ENCODE results near the gene DBN1. TPM values are rescaled to one million over a fixed set of nuclear protein-coding genes. Genes with fewer than 3 reads are reported as not detected.

DBN1 gene
- polyA plus RNA-seq, 4 donors: 1.6 to 32.0 (median 14.2) TPM

DNA sequence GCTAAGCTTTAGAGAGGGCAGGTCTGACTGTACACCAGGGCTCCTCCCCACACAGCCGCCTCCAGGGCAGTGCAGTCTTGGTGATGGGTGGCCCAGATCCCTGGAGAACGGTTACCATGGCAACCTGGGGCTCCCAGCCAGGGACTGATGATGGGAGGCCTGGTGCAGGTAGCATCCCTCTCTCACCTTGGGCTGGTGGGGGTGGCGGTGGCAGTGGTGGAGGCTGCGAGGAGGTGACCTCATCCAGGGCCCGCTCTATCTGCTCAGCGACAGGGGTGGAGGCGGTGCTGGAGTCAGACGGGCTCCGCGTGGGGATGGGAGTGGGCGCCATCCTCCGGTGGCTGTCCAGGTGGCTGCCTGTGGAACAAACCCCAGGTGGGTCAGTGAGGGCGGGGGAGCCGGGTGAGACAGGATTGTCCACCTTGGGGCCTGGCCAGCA, 14.5 kb downstream of the DBN1 start:
- H3K27me3 ChIP-seq (ENCODE audit: control insufficient read depth in 3 of 3, insufficient read depth in 3 of 3, low read length in 3 of 3): no peaks in the 10 kb centered on the region
- no peak for FAIRE-seq
- H3K27ac ChIP-seq (ENCODE audit: low read depth in 1 of 3, low read length in 2 of 3): no peak overlapping the region
- WGBS, 3 donors: 89 to 91% (median 89%) methylated on average over 14 of the region's 14 CpGs
- H3K9me3 ChIP-seq (ENCODE audit: control insufficient read depth in 2 of 2, insufficient read depth in 1 of 2, low read depth in 1 of 2, low read length in 1 of 2): no peaks in the 10 kb centered on the region
- H3K4me1 ChIP-seq (ENCODE audit: control insufficient read depth in 3 of 3, insufficient read depth in 2 of 3, low read depth in 1 of 3, low read length in 2 of 3): peaks cover 0 to 12% (median 0%) of the 10 kb centered on the region in 3 donors
- H3K4me3 ChIP-seq (ENCODE audit: low read depth in 1 of 3, low read length in 3 of 3): no peak overlapping the region
- H3K36me3 ChIP-seq (ENCODE audit: control insufficient read depth in 3 of 3, insufficient read depth in 2 of 3, low read depth in 1 of 3, low read length in 3 of 3): peaks cover 0 to 52% (median 0%) of the 10 kb centered on the region in 3 donors
- DNase-seq: no peak

DNA sequence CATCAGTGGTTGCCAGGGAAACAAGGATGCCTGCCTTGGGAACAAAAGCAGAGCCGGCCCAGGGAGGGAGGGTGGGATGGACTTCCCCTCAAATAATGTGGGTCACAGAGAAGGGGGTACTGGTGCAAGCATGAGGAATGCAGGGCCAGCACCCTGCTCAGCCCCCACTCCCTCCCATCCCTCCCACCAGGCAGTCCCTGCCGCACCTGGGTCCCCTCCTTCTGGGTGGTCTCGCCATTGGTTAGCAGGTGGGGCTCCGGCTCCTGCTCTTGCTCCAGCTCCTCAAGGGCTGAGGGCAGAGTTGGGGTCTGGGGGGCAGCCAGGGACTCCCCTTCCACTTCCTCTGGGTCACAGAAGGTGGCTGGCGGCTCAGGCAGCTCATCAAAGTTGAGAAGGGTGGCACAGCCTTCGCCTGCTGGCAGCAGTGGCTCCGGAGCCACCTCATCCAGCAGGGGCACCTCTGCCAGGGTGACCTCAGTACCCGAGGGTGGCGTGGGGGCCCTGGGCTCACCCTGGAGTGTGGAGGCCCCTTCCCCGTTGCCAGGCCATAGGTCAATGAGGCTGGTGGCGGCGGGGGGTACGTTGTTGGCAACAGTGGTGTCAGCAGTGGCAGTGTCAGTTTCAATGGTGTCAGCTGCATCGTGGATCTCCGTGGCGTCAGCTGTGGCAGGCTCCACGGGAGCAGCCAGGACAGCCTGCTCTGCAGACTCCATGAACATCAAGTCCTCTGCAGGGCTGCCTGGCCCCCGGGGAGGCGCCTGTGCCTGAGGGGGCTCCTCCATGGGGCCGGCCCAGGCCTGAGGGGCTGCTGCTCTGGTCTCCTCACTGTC, 15.4 kb downstream of the DBN1 start:
- H3K27ac ChIP-seq (ENCODE audit: low read depth in 1 of 3, low read length in 2 of 3): peak overlapping the region in 1 of 3 donors; percentile 48
- peaks cover 0 to 4% (median 0%) of the 10 kb centered on the region in 3 donors for H3K27me3 ChIP-seq (ENCODE audit: control insufficient read depth in 3 of 3, insufficient read depth in 3 of 3, low read length in 3 of 3)
- DNase-seq (no peak), FAIRE-seq (no peak)
- 78 to 89% (median 85%) methylated on average over 18 to 20 of the region's 20 CpGs for WGBS, 3 donors
- H3K9me3 ChIP-seq (ENCODE audit: control insufficient read depth in 2 of 2, insufficient read depth in 1 of 2, low read depth in 1 of 2, low read length in 1 of 2): no peaks in the 10 kb centered on the region
- H3K36me3 ChIP-seq (ENCODE audit: control insufficient read depth in 3 of 3, insufficient read depth in 2 of 3, low read depth in 1 of 3, low read length in 3 of 3): peaks cover 0 to 52% (median 0%) of the 10 kb centered on the region in 3 donors
- peaks cover 0 to 17% (median 0%) of the 10 kb centered on the region in 3 donors for H3K4me1 ChIP-seq (ENCODE audit: control insufficient read depth in 3 of 3, insufficient read depth in 2 of 3, low read depth in 1 of 3, low read length in 2 of 3)
- H3K4me3 ChIP-seq (ENCODE audit: low read depth in 1 of 3, low read length in 3 of 3): no peak overlapping the region

DNA sequence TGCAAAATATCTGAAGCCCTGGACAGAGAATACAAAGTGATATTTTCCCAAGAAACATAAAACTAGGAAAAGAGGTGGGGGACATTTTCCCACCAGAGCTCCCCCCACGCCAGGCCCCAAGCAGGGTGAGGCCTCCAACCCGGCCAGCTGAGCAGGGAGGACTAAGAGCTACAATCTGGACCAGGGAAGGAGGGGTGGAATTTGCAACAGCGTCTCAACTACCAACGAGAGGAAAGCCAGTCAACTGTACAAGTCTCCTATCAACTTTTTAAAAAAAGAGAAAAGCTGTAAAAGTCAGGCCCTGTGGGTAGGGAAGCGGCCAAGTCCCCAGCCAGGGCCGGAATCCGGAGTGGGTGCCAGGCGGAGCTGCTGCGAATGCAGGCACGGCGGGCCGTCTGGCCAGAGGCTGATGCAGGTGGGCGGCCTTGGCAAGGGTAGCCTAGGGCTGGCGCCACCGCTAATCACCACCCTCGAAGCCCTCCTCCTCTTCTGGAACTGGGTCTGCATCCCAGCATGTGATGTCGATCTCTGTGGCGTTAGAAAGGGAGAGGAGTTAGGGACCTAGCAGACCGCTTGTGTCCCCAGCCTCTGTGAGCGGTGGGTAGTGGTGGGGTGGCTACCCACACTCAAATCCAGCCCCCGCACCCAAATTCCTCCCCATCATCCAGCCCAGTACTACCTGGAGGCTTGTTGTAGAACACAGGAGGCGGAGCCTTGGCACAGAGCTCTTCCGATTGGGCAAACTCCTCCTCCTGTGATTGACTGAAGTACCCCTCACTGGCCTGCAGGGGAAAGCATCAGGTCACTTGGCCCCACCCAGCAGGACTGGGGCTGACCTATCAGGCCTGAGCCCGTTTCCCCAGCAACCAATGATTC, 16.2 kb downstream of the DBN1 start:
- H3K27me3 ChIP-seq (ENCODE audit: control insufficient read depth in 3 of 3, insufficient read depth in 3 of 3, low read length in 3 of 3): peaks cover 0 to 4% (median 0%) of the 10 kb centered on the region in 3 donors
- peaks cover 0 to 17% (median 0%) of the 10 kb centered on the region in 3 donors for H3K4me1 ChIP-seq (ENCODE audit: control insufficient read depth in 3 of 3, insufficient read depth in 2 of 3, low read depth in 1 of 3, low read length in 2 of 3)
- H3K9me3 ChIP-seq (ENCODE audit: control insufficient read depth in 2 of 2, insufficient read depth in 1 of 2, low read depth in 1 of 2, low read length in 1 of 2): no peaks in the 10 kb centered on the region
- 80 to 87% (median 81%) methylated on average over 24 of the region's 24 CpGs for WGBS, 3 donors
- peaks cover 0 to 46% (median 0%) of the 10 kb centered on the region in 3 donors for H3K36me3 ChIP-seq (ENCODE audit: control insufficient read depth in 3 of 3, insufficient read depth in 2 of 3, low read depth in 1 of 3, low read length in 3 of 3)
- no peak overlapping the region for H3K27ac ChIP-seq (ENCODE audit: low read depth in 1 of 3, low read length in 2 of 3)
- peak; percentile 81 to 85 for DNase-seq
- H3K4me3 ChIP-seq (ENCODE audit: low read depth in 1 of 3, low read length in 3 of 3): no peak overlapping the region
- FAIRE-seq: no peak

DNA sequence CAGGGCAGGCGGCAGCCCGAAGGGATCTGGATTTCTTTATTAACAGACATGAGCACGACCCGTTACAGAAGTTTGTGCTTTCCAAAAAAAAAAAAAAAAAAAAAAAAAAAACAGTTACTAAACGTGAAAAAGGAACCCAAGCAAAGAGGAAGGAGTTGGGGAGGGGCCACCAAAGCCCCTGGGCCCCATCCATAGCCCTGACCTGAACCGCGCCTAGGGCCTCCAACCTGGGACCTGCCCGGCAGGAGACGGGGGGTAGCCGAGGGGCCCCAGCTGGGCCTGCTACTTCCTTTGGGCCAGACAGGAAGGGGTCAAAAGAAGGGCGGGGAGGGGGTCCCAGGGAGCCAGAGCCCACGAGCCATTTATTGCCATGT, 16.9 kb downstream of the DBN1 start:
- Histone ChIP-seq H3K27me3 (ENCODE audit: control insufficient read depth in 3 of 3, insufficient read depth in 3 of 3, low read length in 3 of 3) (peaks cover 0 to 4% (median 0%) of the 10 kb centered on the region in 3 donors), H3K27ac (ENCODE audit: low read depth in 1 of 3, low read length in 2 of 3) (no peak overlapping the region), H3K36me3 (ENCODE audit: control insufficient read depth in 3 of 3, insufficient read depth in 2 of 3, low read depth in 1 of 3, low read length in 3 of 3) (peaks cover 0 to 43% (median 0%) of the 10 kb centered on the region in 3 donors), H3K4me1 (ENCODE audit: control insufficient read depth in 3 of 3, insufficient read depth in 2 of 3, low read depth in 1 of 3, low read length in 2 of 3) (peaks cover 0 to 17% (median 0%) of the 10 kb centered on the region in 3 donors), H3K9me3 (ENCODE audit: control insufficient read depth in 2 of 2, insufficient read depth in 1 of 2, low read depth in 1 of 2, low read length in 1 of 2) (no peaks in the 10 kb centered on the region), H3K4me3 (ENCODE audit: low read depth in 1 of 3, low read length in 3 of 3) (no peak overlapping the region)
- DNase-seq: no peak
- 27 to 33% (median 29%) methylated on average over 11 to 12 of the region's 12 CpGs for WGBS, 3 donors
- FAIRE-seq: no peak

DNA sequence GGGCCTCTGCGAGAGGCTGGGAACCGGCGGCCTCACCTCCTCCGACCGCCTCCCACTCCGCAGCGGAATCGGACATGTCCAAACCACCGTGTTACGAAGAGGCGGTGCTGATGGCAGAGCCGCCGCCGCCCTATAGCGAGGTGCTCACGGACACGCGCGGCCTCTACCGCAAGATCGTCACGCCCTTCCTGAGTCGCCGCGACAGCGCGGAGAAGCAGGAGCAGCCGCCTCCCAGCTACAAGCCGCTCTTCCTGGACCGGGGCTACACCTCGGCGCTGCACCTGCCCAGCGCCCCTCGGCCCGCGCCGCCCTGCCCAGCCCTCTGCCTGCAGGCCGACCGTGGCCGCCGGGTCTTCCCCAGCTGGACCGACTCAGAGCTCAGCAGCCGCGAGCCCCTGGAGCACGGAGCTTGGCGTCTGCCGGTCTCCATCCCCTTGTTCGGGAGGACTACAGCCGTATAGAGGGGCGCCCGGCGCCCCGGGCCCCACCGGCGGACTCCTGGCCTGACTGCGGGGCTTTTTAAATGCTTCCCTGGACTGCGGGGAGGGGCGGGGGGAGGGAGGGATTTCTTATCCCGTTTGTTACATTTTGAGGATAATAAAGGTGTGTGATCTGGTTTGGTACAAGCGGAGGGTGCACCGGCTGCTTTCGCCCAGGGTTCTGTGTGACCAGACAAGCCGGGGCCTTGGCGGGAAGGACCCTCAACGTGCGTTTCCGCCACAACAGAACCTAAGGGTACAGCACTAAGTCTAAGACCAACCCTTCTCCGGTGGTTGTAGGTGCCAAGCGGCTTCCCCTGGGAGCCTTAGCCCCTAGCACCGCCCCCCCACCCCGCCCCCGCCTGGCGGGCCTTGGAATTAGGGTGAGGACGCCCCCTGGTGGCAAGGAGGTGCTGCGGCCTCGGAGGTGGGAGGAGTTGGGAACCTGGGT, 17.5 kb downstream of the DBN1 start:
- FAIRE-seq (no peak), DNase-seq (peak; percentile 89 to 97)
- 0 to 1% (median 0%) methylated on average over 55 to 76 of the region's 76 CpGs for WGBS, 3 donors
- H3K4me1 ChIP-seq (ENCODE audit: control insufficient read depth in 3 of 3, insufficient read depth in 2 of 3, low read depth in 1 of 3, low read length in 2 of 3): peaks cover 0 to 17% (median 0%) of the 10 kb centered on the region in 3 donors
- H3K4me3 ChIP-seq (ENCODE audit: low read depth in 1 of 3, low read length in 3 of 3): peak overlapping the region; percentile 43 to 71 (median 63)
- H3K9me3 ChIP-seq (ENCODE audit: control insufficient read depth in 2 of 2, insufficient read depth in 1 of 2, low read depth in 1 of 2, low read length in 1 of 2): no peaks in the 10 kb centered on the region
- peaks cover 0 to 4% (median 0%) of the 10 kb centered on the region in 3 donors for H3K27me3 ChIP-seq (ENCODE audit: control insufficient read depth in 3 of 3, insufficient read depth in 3 of 3, low read length in 3 of 3)
- H3K27ac ChIP-seq (ENCODE audit: low read depth in 1 of 3, low read length in 2 of 3): peak overlapping the region; percentile 76 to 89 (median 77)
- H3K36me3 ChIP-seq (ENCODE audit: control insufficient read depth in 3 of 3, insufficient read depth in 2 of 3, low read depth in 1 of 3, low read length in 3 of 3): peaks cover 0 to 39% (median 0%) of the 10 kb centered on the region in 3 donors

DNA sequence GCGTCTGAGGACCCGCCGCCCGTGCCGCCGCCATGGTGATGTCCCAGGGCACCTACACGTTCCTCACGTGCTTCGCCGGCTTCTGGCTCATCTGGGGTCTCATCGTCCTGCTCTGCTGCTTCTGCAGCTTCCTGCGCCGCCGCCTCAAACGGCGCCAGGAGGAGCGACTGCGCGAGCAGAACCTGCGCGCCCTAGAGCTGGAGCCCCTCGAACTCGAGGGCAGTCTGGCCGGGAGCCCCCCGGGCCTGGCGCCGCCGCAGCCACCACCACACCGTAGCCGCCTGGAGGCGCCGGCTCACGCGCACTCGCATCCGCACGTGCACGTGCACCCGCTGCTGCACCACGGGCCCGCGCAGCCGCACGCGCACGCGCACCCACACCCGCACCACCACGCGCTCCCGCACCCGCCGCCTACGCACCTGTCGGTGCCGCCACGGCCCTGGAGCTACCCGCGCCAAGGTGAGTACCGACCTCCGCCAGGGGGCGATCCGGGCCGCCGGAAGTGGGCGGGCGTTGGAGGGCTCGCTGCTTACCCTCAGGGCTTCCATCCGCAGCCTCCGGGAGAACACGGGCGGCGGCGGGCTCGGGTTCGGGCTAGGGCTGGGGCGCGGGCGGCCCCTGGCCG, 18.3 kb downstream of the DBN1 start:
- Histone ChIP-seq H3K27me3 (ENCODE audit: control insufficient read depth in 3 of 3, insufficient read depth in 3 of 3, low read length in 3 of 3) (peaks cover 0 to 4% (median 0%) of the 10 kb centered on the region in 3 donors), H3K36me3 (ENCODE audit: control insufficient read depth in 3 of 3, insufficient read depth in 2 of 3, low read depth in 1 of 3, low read length in 3 of 3) (peaks cover 0 to 33% (median 0%) of the 10 kb centered on the region in 3 donors), H3K4me1 (ENCODE audit: control insufficient read depth in 3 of 3, insufficient read depth in 2 of 3, low read depth in 1 of 3, low read length in 2 of 3) (peaks cover 0 to 17% (median 0%) of the 10 kb centered on the region in 3 donors), H3K4me3 (ENCODE audit: low read depth in 1 of 3, low read length in 3 of 3) (peak overlapping the region; percentile 47 to 71 (median 63)), H3K9me3 (ENCODE audit: control insufficient read depth in 2 of 2, insufficient read depth in 1 of 2, low read depth in 1 of 2, low read length in 1 of 2) (no peaks in the 10 kb centered on the region), H3K27ac (ENCODE audit: low read depth in 1 of 3, low read length in 2 of 3) (peak overlapping the region; percentile 76 to 89 (median 77))
- FAIRE-seq (no peak), DNase-seq (peak; percentile 86 to 95)
- 0 to 1% (median 0%) methylated on average over 55 to 80 of the region's 80 CpGs for WGBS, 3 donors

DNA sequence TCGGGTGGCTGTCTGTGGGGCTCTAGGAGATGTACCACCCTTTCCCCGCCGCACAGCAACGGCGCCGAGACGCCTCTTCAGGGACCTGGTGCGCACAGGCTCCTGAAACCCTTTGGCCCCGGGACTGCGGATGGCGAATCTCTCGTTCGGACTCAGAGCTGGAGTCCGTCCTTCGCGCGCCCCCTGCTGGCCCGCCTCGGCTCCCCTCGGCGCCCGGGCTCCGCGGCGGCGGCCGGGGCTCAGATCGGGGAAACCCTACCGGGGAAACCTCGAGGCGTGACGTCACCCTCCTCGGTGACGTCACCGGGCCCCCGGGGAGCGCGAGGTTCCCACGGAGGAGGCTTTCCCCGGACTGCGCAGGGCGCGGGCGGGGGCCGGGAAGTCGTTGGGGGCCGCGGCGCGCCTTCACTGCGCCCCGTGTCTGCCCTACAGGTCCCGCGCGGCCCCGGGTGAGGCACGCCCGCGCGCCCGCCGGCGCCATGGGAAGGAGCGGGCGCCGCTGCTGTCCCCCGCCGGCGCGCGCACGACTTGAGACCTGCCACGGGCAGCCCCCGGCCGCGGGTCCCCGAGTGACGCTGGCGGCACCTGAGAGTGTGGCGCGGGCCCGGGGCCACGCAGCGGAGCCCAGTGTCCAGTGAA, 18.9 kb downstream of the DBN1 start:
- Histone ChIP-seq H3K36me3 (ENCODE audit: control insufficient read depth in 3 of 3, insufficient read depth in 2 of 3, low read depth in 1 of 3, low read length in 3 of 3) (peaks cover 0 to 28% (median 0%) of the 10 kb centered on the region in 3 donors), H3K27ac (ENCODE audit: low read depth in 1 of 3, low read length in 2 of 3) (peak overlapping the region; percentile 58 to 89 (median 76)), H3K27me3 (ENCODE audit: control insufficient read depth in 3 of 3, insufficient read depth in 3 of 3, low read length in 3 of 3) (peaks cover 0 to 6% (median 0%) of the 10 kb centered on the region in 3 donors), H3K4me3 (ENCODE audit: low read depth in 1 of 3, low read length in 3 of 3) (peak overlapping the region; percentile 47 to 71 (median 53)), H3K4me1 (ENCODE audit: control insufficient read depth in 3 of 3, insufficient read depth in 2 of 3, low read depth in 1 of 3, low read length in 2 of 3) (peaks cover 0 to 17% (median 0%) of the 10 kb centered on the region in 3 donors), H3K9me3 (ENCODE audit: control insufficient read depth in 2 of 2, insufficient read depth in 1 of 2, low read depth in 1 of 2, low read length in 1 of 2) (no peaks in the 10 kb centered on the region)
- DNase-seq: peak; percentile 91 to 97
- no peak for FAIRE-seq
- 0% methylated on average over 47 to 84 of the region's 84 CpGs for WGBS, 3 donors
